ENCODE results near the gene CSGALNACT2.
"Not testable (repeated sequence)": the region's sequence is repeated elsewhere in the genome, so short reads cannot be mapped to it uniquely, and the experiment has no call there.

CSGALNACT2 gene

DNA sequence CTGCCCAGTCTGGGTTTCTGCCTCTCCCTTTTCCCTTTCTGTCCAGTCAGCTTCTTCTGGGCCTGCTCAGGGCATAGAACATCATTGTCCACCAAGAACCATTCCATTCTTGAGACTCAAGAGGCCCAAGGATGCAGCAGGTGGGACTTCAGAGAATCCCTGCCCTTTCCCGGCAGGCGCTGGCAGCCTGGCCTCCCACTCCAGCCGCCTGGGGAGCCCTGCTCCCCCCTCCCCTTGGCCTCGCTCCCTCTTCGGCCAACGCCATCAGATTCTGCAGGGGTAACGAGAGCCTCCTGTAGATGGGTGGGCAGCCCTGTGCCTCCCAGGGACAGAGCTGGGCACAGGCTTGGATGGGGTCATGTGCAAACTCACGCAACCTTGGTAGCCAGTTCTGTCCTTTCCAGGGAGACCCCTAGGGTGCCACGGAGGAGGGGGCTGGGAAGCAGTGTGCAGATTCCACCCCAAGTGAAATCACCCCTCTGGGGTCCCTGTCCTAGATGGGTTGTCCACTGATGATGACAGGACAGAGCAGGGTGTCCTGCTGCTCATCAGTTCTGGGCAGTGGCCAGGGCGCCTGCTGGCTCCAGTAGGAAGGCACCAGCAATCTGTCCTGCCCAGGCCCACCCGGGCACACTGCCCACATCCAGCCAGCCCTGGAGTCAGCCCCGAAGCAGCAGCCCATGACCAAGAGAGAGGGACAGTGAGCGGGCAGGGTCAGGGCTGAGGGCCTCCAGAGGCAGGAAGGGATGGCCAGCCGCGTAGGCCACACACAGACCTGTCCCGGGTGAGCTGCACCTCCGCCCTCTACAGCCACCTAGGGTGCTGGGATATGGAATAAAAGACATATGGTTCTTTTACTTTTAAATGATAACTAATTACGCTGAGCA is 80.9 kb downstream of the CSGALNACT2 start:
- Histone ChIP-seq H2AFZ (ENCODE audit: low read length, unreplicated experiment) (no peak overlapping the region), H3K27ac (ENCODE audit: low read depth, low read length) (no peak overlapping the region), H3K4me1 (ENCODE audit: control insufficient read depth, insufficient read depth, low read length, unreplicated experiment) (no peaks in the 10 kb centered on the region), H3K79me2 (ENCODE audit: control insufficient read depth, insufficient read depth, low read length, unreplicated experiment) (no peaks in the 10 kb centered on the region), H3K27me3 (ENCODE audit: insufficient read depth, low read length) (peaks cover 20% of the 10 kb centered on the region), H3K36me3 (ENCODE audit: insufficient read depth, low read length) (no peaks in the 10 kb centered on the region), H3K4me3 (ENCODE audit: low read depth, low read length) (no peak overlapping the region)

DNA sequence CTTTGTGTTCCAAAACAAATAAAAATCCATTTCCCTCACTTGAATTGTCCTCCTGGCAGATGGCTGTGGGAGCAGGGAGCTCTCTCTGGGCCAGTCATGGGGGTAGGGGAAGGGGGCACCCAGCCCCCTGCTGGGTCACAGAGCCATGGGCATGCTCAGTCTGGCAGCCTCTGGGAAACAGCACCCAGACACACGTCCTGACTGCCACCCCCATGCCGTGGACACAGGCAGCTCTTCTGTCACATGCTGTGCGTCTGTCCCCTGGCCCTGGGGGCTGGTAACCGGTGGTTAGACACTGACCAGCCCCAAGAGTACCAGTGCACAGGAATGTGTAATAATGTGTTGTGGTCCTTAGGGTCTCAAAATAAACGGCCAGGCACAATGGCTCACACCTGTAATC is 81.6 kb downstream of the CSGALNACT2 start:
- no peak overlapping the region for H3K4me3 ChIP-seq (ENCODE audit: low read depth, low read length)
- H3K27me3 ChIP-seq (ENCODE audit: insufficient read depth, low read length) = peaks cover 23% of the 10 kb centered on the region
- no peaks in the 10 kb centered on the region for H3K36me3 ChIP-seq (ENCODE audit: insufficient read depth, low read length)
- H3K79me2 ChIP-seq (ENCODE audit: control insufficient read depth, insufficient read depth, low read length, unreplicated experiment) = no peaks in the 10 kb centered on the region
- H2AFZ ChIP-seq (ENCODE audit: low read length, unreplicated experiment) = no peak overlapping the region
- H3K4me1 ChIP-seq (ENCODE audit: control insufficient read depth, insufficient read depth, low read length, unreplicated experiment) = no peaks in the 10 kb centered on the region
- H3K27ac ChIP-seq (ENCODE audit: low read depth, low read length) = no peak overlapping the region

DNA sequence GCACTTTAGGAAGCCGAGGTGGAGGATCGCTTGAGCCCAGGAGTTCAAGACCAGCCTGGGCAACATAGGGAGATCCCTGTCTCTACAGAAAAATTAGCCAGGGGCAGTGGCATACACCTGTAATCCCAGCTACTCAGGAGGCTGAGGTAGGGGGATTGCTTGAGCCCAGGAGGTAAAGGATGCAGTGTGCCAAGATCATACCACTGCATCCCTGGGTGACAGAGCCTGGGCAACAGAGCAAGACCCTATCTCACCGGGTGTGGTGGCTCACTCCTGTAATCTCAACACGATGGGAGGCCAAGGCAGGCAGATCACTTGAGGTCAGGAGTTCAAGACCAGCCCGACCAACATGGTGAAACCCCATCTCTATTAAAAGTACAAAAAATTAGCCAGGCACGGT is 82.0 kb downstream of the CSGALNACT2 start:
- H3K79me2 ChIP-seq (ENCODE audit: control insufficient read depth, insufficient read depth, low read length, unreplicated experiment); H3K4me1 ChIP-seq (ENCODE audit: control insufficient read depth, insufficient read depth, low read length, unreplicated experiment); H3K36me3 ChIP-seq (ENCODE audit: insufficient read depth, low read length); H3K27ac ChIP-seq (ENCODE audit: low read depth, low read length); H2AFZ ChIP-seq (ENCODE audit: low read length, unreplicated experiment); H3K4me3 ChIP-seq (ENCODE audit: low read depth, low read length): not testable (repeated sequence)
- peaks cover 23% of the 10 kb centered on the region for H3K27me3 ChIP-seq (ENCODE audit: insufficient read depth, low read length)

DNA sequence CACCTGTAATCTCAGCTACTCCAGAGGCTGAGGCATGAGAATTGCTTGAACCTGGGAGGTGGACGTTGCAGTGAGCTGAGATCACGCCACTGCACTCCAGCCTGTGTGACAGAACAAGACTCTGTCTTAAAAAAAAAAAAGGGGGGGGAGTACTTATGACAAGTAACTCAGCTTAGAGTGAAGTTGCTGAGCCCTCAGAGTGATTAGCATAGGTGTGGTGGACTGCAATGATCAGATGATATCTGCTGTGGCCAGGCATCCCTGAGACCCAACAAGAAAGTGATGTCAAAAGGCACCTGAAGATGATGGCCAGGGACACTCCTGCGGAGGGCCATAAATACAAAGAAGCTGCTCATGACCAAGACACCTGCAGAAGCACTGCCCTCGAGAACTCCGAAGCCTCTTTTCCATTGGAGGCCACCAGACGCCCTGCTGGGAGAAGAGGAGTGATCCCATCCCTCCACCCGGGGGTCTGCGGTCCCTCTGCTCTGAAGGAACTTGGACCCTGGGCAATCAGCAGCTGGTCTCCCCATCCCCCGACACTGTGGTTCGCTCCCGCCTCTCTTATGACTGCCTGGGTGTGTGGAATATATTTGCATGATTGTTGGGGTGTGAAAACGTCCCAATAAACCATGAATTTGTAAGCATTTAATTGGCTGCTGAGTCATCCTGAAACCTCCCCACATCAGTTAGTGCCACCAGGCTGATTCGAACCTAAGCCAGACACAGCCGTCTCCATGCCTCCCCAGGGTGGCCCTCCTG is 82.6 kb downstream of the CSGALNACT2 start:
- Histone ChIP-seq H3K27ac (ENCODE audit: low read depth, low read length) (no peak overlapping the region), H2AFZ (ENCODE audit: low read length, unreplicated experiment) (no peak overlapping the region), H3K27me3 (ENCODE audit: insufficient read depth, low read length) (peaks cover 27% of the 10 kb centered on the region), H3K4me3 (ENCODE audit: low read depth, low read length) (no peak overlapping the region), H3K4me1 (ENCODE audit: control insufficient read depth, insufficient read depth, low read length, unreplicated experiment) (no peaks in the 10 kb centered on the region), H3K36me3 (ENCODE audit: insufficient read depth, low read length) (no peaks in the 10 kb centered on the region), H3K79me2 (ENCODE audit: control insufficient read depth, insufficient read depth, low read length, unreplicated experiment) (no peaks in the 10 kb centered on the region)

DNA sequence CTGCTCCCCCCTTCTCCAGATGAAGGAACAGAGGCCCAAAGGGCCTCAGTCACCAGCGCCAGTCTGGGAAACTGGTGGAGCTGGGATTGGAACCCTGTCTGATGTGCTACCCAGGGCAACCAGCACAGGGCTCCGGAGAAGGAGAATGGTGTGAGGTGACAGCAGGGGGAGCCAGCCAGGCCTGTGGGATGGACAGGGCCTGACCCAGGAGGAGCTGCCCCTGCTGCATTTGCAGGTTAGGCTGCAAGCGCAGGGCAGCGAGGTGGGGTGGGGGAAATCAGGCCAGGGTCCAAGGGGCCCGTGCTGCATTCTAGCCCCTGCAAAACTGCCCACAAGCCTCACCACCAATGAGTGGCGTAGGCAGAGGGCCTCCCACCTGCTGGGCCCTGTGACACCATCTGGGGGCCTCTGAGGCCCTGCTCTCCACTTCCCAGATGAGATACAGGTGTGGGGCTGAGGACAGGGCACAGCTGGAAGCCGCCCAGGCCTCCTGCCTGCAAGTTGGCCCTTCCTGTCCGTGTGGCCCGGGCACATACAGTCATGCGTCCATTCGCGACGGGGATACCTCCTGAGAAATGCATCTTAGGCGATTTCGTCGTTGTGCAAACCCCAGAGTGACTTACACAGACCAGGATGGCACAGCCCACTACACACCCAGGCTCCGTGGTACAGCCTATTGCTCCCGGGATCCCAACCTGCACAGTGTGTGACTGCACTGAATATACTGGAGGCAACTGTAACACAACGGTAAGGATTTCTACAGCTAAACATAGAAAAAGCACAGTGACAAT is 83.4 kb downstream of the CSGALNACT2 start:
- no peaks in the 10 kb centered on the region for H3K79me2 ChIP-seq (ENCODE audit: control insufficient read depth, insufficient read depth, low read length, unreplicated experiment)

DNA sequence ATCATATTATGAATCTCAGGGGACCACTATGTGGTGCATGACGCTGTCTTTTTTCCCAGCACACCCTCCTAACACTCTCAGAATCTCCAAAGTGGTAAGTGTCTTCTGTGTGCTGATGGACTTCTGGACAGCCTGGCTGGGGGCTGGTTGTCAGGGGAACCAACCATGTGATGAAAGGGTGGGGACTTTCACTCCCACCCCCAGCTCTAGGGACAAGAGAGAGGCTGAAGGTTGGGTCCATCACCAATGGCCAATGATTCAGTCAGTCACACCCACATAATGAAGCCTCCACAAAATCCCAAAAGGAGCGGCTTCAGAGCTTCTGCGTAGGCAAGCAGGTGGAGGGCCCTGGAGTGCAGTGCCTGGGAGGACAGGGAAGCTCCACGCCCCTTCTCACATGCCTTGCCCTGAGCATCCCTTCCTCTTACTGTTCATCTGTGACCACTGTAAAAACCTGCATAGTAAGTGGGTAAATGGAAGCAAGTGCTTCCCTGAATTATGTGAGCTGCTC is 84.0 kb downstream of the CSGALNACT2 start:
- Histone ChIP-seq H3K27me3 (ENCODE audit: insufficient read depth, low read length) (peaks cover 30% of the 10 kb centered on the region), H3K27ac (ENCODE audit: low read depth, low read length) (no peak overlapping the region), H3K4me3 (ENCODE audit: low read depth, low read length) (no peak overlapping the region), H3K79me2 (ENCODE audit: control insufficient read depth, insufficient read depth, low read length, unreplicated experiment) (no peaks in the 10 kb centered on the region), H2AFZ (ENCODE audit: low read length, unreplicated experiment) (no peak overlapping the region), H3K36me3 (ENCODE audit: insufficient read depth, low read length) (no peaks in the 10 kb centered on the region), H3K4me1 (ENCODE audit: control insufficient read depth, insufficient read depth, low read length, unreplicated experiment) (no peaks in the 10 kb centered on the region)

More for the DNA sequence above, 83.4 kb downstream of the CSGALNACT2 start:
- Histone ChIP-seq H3K27ac (ENCODE audit: low read depth, low read length) (no peak overlapping the region), H3K36me3 (ENCODE audit: insufficient read depth, low read length) (no peaks in the 10 kb centered on the region), H3K4me3 (ENCODE audit: low read depth, low read length) (no peak overlapping the region), H2AFZ (ENCODE audit: low read length, unreplicated experiment) (no peak overlapping the region), H3K27me3 (ENCODE audit: insufficient read depth, low read length) (peaks cover 25% of the 10 kb centered on the region), H3K4me1 (ENCODE audit: control insufficient read depth, insufficient read depth, low read length, unreplicated experiment) (no peaks in the 10 kb centered on the region)

DNA sequence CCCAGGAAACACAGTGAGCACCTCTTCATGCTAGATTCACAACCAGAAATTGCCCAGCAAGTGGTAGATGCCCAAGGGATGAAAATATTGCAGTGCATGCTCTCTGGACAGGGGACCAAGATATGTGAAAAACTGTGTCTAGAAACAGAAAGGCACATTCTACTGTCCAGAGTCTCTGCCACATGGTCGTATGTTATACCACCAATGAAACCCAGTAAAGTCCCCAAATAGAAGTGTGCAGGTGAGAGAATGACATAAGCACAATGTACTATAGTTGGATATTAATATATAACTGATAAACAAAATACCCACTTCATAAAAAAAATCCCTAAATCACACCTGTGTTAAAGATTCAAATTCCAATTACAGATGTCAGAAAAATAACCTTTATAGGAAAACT is 84.8 kb downstream of the CSGALNACT2 start:
- Histone ChIP-seq H3K4me1 (ENCODE audit: control insufficient read depth, insufficient read depth, low read length, unreplicated experiment) (no peaks in the 10 kb centered on the region), H3K27me3 (ENCODE audit: insufficient read depth, low read length) (peaks cover 38% of the 10 kb centered on the region)

DNA sequence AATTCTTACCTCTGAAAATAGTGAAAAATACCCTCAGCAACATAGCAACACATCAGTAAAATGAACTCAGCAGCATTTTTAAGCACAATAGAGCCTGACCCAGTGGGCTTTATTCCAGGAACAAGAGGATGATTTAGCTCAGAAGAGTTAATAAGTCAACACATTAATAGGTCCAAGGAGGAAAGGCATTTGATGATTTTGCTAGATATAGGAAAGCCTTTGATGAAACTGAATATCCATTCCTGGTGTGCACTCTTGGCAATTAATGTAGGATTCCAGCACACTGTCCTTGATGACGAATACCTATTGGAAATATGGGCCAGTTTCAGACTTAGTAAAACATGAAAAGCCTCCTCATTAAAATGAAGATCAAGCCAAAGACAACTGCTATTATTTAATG is 86.1 kb downstream of the CSGALNACT2 start:
- H3K27me3 ChIP-seq (ENCODE audit: insufficient read depth, low read length) = peaks cover 50% of the 10 kb centered on the region
- H3K27ac ChIP-seq (ENCODE audit: low read depth, low read length) = no peak overlapping the region
- H3K4me1 ChIP-seq (ENCODE audit: control insufficient read depth, insufficient read depth, low read length, unreplicated experiment) = no peaks in the 10 kb centered on the region
- H3K4me3 ChIP-seq (ENCODE audit: low read depth, low read length) = no peak overlapping the region
- no peaks in the 10 kb centered on the region for H3K79me2 ChIP-seq (ENCODE audit: control insufficient read depth, insufficient read depth, low read length, unreplicated experiment)
- H2AFZ ChIP-seq (ENCODE audit: low read length, unreplicated experiment) = no peak overlapping the region
- no peaks in the 10 kb centered on the region for H3K36me3 ChIP-seq (ENCODE audit: insufficient read depth, low read length)

More for the DNA sequence above, 84.8 kb downstream of the CSGALNACT2 start:
- Histone ChIP-seq H2AFZ (ENCODE audit: low read length, unreplicated experiment) (no peak overlapping the region), H3K36me3 (ENCODE audit: insufficient read depth, low read length) (no peaks in the 10 kb centered on the region), H3K79me2 (ENCODE audit: control insufficient read depth, insufficient read depth, low read length, unreplicated experiment) (no peaks in the 10 kb centered on the region), H3K27ac (ENCODE audit: low read depth, low read length) (no peak overlapping the region), H3K4me3 (ENCODE audit: low read depth, low read length) (no peak overlapping the region)

DNA sequence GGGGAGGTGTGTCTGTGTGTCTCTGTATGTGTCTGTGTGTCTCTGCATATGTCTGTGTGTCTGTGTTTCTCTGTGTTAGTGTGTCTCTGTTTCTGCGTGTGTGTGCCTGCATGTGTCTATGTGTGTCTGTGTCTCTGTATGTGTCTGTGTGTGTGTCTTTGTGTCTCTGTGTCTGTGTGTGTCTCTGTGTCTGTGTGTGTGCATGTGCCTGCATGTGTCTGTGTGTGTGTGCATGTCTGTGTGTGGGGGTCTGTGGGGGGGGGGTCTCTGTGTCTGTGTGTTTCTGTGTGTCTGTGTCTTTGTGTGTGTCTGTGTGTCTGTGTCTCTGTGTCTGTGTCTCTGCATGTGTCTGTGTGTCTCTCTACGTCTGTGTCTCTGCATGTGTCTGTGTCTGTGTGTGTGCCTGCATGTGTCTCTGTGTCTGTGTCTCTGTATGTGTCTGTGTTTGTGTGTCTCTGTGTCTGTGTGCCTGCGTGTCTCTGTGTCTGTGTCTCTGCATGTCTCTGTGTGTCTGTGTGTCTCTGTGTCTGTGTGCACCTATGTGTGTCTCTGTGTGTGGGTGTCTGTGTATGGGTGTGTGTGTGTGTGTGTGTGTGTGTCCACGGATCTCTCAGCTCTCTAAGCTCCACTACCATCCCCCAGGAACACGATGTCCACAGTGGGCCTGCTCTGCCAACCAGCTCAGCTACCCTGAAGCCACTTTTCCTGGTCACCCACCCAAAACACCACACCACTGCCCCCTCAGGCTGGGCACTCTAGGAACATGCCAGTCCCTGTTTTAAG is 87.0 kb downstream of the CSGALNACT2 start:
- no peaks in the 10 kb centered on the region for H3K79me2 ChIP-seq (ENCODE audit: control insufficient read depth, insufficient read depth, low read length, unreplicated experiment)
- no peak overlapping the region for H2AFZ ChIP-seq (ENCODE audit: low read length, unreplicated experiment)
- H3K4me1 ChIP-seq (ENCODE audit: control insufficient read depth, insufficient read depth, low read length, unreplicated experiment) = no peaks in the 10 kb centered on the region
- H3K27me3 ChIP-seq (ENCODE audit: insufficient read depth, low read length) = peaks cover 59% of the 10 kb centered on the region
- no peak overlapping the region for H3K27ac ChIP-seq (ENCODE audit: low read depth, low read length)
- no peak overlapping the region for H3K4me3 ChIP-seq (ENCODE audit: low read depth, low read length)
- no peaks in the 10 kb centered on the region for H3K36me3 ChIP-seq (ENCODE audit: insufficient read depth, low read length)

DNA sequence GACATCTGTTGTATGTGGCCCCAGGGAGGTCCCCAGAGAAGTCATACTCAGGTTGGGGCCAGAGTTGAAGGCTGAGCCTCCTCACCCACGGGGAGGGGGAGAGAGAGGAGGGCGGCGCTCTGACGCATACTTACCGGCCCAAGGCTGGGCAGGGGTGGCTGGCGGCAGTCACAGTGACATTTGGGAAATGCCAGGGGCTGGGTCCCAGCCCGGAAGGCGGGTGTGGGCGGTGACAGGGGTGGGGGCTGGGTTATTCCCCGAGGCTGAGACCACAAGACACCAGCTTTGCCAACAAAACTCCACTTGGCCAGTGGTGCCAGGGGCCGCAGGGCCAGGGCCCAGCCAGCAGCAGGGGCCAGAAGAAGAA is 87.5 kb downstream of the CSGALNACT2 start:
- Histone ChIP-seq H3K4me3 (ENCODE audit: low read depth, low read length) (no peak overlapping the region), H3K36me3 (ENCODE audit: insufficient read depth, low read length) (no peaks in the 10 kb centered on the region), H3K27ac (ENCODE audit: low read depth, low read length) (no peak overlapping the region), H3K4me1 (ENCODE audit: control insufficient read depth, insufficient read depth, low read length, unreplicated experiment) (no peaks in the 10 kb centered on the region), H3K27me3 (ENCODE audit: insufficient read depth, low read length) (peaks cover 65% of the 10 kb centered on the region), H2AFZ (ENCODE audit: low read length, unreplicated experiment) (no peak overlapping the region), H3K79me2 (ENCODE audit: control insufficient read depth, insufficient read depth, low read length, unreplicated experiment) (no peaks in the 10 kb centered on the region)

All from ACC112 (cell line).